Measurements from ENCODE around the gene GDPD4.

DNA sequence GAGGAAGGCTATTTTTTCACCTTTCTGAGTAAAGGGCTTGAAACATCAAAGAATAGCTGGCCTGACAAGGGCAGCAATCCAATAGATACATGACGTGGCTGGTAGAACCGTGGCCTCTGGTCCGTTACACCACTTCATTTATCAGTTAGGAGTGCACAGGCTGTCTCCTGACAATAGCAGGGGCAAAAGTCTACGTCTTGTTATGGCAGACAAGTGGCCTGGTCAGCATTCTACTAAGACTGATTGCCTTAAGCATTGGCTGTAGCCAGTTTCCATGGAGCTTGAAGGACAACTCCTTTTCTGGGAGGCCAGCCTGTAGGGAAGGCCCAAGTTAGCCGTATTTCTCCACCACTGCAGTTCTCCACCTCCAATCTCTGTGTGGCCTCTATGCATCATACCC lies 9.2 kb upstream of the GDPD4 start:
- TF ChIP-seq, protein P1, sequence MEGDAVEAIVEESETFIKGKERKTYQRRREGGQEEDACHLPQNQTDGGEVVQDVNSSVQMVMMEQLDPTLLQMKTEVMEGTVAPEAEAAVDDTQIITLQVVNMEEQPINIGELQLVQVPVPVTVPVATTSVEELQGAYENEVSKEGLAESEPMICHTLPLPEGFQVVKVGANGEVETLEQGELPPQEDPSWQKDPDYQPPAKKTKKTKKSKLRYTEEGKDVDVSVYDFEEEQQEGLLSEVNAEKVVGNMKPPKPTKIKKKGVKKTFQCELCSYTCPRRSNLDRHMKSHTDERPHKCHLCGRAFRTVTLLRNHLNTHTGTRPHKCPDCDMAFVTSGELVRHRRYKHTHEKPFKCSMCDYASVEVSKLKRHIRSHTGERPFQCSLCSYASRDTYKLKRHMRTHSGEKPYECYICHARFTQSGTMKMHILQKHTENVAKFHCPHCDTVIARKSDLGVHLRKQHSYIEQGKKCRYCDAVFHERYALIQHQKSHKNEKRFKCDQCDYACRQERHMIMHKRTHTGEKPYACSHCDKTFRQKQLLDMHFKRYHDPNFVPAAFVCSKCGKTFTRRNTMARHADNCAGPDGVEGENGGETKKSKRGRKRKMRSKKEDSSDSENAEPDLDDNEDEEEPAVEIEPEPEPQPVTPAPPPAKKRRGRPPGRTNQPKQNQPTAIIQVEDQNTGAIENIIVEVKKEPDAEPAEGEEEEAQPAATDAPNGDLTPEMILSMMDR (IDR thresholded peaks at IDR 0.05; ENCODE audit: insufficient read depth, low read length, poor library complexity, severe bottlenecking) = no peak
- TF ChIP-seq EZH2phosphoT487 (conservative IDR thresholded peaks at IDR 0.05; ENCODE audit: low read length) = no peak

Measured in SU-DHL-6 (cell line).